Mononuclear cell (primary cell): ENCODE results near the gene RITA1. TPM values are rescaled to one million over a fixed set of nuclear protein-coding genes. Genes with fewer than 3 reads are reported as not detected.
A peak's percentile ranks its signal among the peaks of the same experiment; 100 is the strongest.
"Not testable (repeated sequence)": the region's sequence is repeated elsewhere in the genome, so short reads cannot be mapped to it uniquely, and the experiment has no call there.

ENCODE experiments used
- H3K27me3 ChIP-seq: 2 replicates; pipeline ENCODE4 v1.6.0; 2011; ENCODE audit warnings: low read length, control low read depth; ENCODE audit not compliant: insufficient read depth
- H3K4me1 ChIP-seq: 2 replicates; pipeline ENCODE4 v1.5.1; 2011; ENCODE audit warnings: mild to moderate bottlenecking, low read length, control low read depth; ENCODE audit not compliant: insufficient read depth
- H3K4me3 ChIP-seq: 2 replicates; pipeline ENCODE4 v1.5.1; 2011; ENCODE audit warnings: mild to moderate bottlenecking, low read length, moderate library complexity
- H3K9me3 ChIP-seq: 2 replicates; pipeline ENCODE4 v1.5.1; 2011; ENCODE audit warnings: low read depth, mild to moderate bottlenecking, control low read depth, low read length
- total RNA-seq: library from RNA; depleted of rRNA; stranded (reverse); fragments of >200 nt; gene quantifications from one replicate; pipeline ENCODE4 v1.2.3, GENCODE V29; 2012

RITA1 gene
- total RNA-seq: 3.3 TPM

GRCh38 chr12:113185180-113186032 is at the start of gene RITA1, which contains the start of gene DDX54:
Gene RITA1, plus strand, starts transcription at chr12:113185721. Its CDS starts 1,026 bp downstream, at chr12:113186747.
Gene DDX54, minus strand, starts transcription at chr12:113185478. Its CDS starts 27 bp downstream, at chr12:113185451.
- peak within 1 kb of the TSS; percentile 97 for H3K4me3 ChIP-seq
- H3K9me3 ChIP-seq: no peaks in the 10 kb centered on the region
- no peaks in the 10 kb centered on the region for H3K27me3 ChIP-seq
- peaks cover 39% of the 10 kb centered on the region for H3K4me1 ChIP-seq

DNA sequence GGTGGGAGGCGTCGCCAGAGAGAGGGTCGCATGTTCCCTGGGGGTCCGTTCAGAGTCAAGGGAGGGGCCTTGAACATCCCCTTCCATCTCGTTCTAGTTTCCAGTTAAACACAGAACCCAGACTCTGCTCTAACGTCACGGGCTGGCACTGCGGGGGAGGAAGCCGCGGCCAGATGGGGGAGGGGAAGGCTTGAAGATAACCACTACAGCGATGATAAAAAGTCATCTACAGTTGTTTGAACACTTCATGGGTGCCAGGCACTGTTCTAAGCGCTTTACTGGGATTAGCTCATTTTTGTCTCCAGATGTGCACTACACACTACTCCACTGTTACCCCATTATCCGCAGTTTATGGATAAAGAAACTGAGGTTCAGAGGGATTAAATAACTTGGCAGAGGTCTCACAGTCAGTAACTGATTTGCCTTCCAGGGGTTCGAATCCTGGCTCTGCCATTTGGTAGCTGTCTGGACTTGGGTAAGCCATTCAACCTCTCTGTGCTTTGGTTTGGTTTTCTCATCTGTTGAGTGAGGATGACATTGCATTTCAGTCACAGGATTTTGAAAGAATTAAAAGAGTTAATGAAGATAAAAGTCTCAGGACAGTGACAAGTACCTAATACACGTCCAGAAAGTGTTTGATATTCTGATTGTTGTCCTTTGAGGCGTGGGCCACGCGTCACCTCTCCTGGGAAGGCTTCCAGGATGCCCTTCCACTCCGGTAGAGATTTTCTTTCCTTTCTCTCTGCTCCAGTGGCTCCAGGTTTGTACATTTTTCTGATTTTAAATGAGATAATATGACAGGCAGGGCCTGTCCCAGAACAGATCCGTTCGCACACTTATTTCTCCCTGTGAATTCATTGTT is 49.2 kb upstream of the RITA1 start:
- H3K9me3 ChIP-seq: no peaks in the 10 kb centered on the region
- H3K4me3 ChIP-seq: no peak overlapping the region
- peaks cover 2% of the 10 kb centered on the region for H3K27me3 ChIP-seq
- peaks cover 14% of the 10 kb centered on the region for H3K4me1 ChIP-seq

DNA sequence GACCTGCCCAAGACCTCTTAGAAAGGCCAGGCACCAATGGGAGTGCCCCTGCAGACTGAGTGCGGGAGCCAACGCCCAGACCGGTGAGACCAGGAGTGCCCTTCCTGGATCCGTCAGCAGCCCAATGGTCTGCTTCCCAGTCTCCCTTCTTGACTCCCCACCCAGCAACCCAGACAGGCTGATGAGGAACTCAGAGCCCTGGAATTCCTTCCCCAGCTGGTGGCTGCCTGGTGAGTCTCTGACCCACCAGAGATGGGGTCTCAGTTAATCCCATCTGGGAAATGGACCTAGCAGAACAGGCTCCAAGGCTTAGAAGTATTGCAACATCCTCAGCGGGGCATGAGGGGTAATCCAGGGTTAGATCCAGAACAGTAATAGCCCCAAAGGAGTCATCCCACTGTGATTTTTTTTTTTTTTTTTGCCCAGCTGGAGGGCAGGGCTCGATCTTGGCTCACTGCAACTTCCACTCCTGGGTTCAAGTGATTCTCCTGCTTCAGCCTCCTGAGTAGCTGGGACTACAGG is 48.5 kb upstream of the RITA1 start:
- Histone ChIP-seq H3K4me1 (peaks cover 20% of the 10 kb centered on the region), H3K4me3 (no peak overlapping the region), H3K27me3 (peaks cover 2% of the 10 kb centered on the region), H3K9me3 (no peaks in the 10 kb centered on the region)

GRCh38 chr12:113137861-113138783 is 47.4 kb upstream of the RITA1 start:
- peaks cover 31% of the 10 kb centered on the region for H3K4me1 ChIP-seq
- H3K27me3 ChIP-seq: peaks cover 2% of the 10 kb centered on the region
- H3K9me3 ChIP-seq: no peaks in the 10 kb centered on the region
- H3K4me3 ChIP-seq: no peak overlapping the region

- Histone ChIP-seq H3K4me1 (peaks cover 38% of the 10 kb centered on the region), H3K27me3 (peaks cover 2% of the 10 kb centered on the region), H3K9me3 (no peaks in the 10 kb centered on the region), H3K4me3 (no peak overlapping the region)
Measured at GRCh38 chr12:113138826-113139225, 46.7 kb upstream of the RITA1 start.

- no peak overlapping the region for H3K4me3 ChIP-seq
- no peaks in the 10 kb centered on the region for H3K9me3 ChIP-seq
- H3K27me3 ChIP-seq: peaks cover 2% of the 10 kb centered on the region
- peaks cover 37% of the 10 kb centered on the region for H3K4me1 ChIP-seq
Measured at GRCh38 chr12:113140706-113141105, 44.8 kb upstream of the RITA1 start.

- not testable (repeated sequence) for H3K9me3 ChIP-seq, H3K4me3 ChIP-seq, H3K27me3 ChIP-seq
- H3K4me1 ChIP-seq: peaks cover 33% of the 10 kb centered on the region
Measured at GRCh38 chr12:113141716-113142115, 43.8 kb upstream of the RITA1 start.

- Histone ChIP-seq H3K27me3 (no peaks in the 10 kb centered on the region), H3K4me3 (no peak overlapping the region), H3K9me3 (no peaks in the 10 kb centered on the region), H3K4me1 (peaks cover 33% of the 10 kb centered on the region)
Measured at GRCh38 chr12:113142173-113142885, 43.2 kb upstream of the RITA1 start.

- Histone ChIP-seq H3K27me3 (no peaks in the 10 kb centered on the region), H3K9me3 (no peaks in the 10 kb centered on the region), H3K4me3 (no peak overlapping the region), H3K4me1 (peaks cover 33% of the 10 kb centered on the region)
Measured at GRCh38 chr12:113142886-113143332, 42.6 kb upstream of the RITA1 start.

GRCh38 chr12:113143959-113144358 is 41.6 kb upstream of the RITA1 start:
- Histone ChIP-seq H3K27me3 (no peaks in the 10 kb centered on the region), H3K4me3 (no peak overlapping the region), H3K4me1 (peaks cover 33% of the 10 kb centered on the region), H3K9me3 (no peaks in the 10 kb centered on the region)

GRCh38 chr12:113144806-113145205 is 40.7 kb upstream of the RITA1 start:
- H3K4me1 ChIP-seq: peaks cover 33% of the 10 kb centered on the region
- H3K4me3 ChIP-seq: no peak overlapping the region
- H3K27me3 ChIP-seq: no peaks in the 10 kb centered on the region
- H3K9me3 ChIP-seq: no peaks in the 10 kb centered on the region

DNA sequence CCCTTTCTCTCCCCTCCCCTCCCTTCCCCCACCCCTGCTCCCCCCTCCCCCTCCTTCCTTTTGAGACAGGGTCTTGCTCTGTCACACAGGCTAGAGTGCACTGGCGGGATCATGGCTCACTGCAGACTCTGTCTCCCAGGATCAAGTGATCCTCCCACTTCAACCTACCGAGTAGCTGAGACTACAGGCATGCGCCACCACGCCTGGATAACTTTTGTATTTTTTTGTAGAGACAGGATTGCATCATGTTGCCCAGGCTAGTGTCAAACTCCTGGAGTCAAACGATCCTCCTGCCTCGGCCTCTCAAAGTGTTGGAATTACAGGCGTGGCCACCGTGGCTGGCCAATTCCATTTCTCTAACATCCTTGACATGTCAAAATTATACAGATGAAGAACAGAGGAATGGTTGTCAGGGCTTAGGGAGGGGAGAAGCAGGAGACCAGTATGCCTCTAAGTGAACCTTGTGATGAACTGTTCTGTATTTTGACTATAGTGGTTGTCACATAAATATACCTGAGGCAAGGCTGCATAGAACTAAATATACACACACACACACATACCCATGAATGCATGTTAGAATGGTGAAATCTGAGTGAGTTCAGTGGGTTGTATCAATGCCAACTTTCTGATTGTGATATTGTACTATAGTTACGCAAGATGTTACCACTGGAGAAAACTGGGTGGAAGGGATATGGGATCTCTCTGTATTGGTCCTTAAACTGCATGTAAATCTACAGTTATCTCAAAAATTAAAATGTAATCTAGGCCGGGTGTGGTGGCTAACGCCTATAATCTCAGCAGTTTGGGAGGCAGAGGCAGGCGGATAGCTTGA is 39.6 kb upstream of the RITA1 start:
- no peaks in the 10 kb centered on the region for H3K9me3 ChIP-seq
- no peak overlapping the region for H3K4me3 ChIP-seq
- peaks cover 33% of the 10 kb centered on the region for H3K4me1 ChIP-seq
- no peaks in the 10 kb centered on the region for H3K27me3 ChIP-seq

- Histone ChIP-seq H3K4me3 (no peak overlapping the region), H3K9me3 (no peaks in the 10 kb centered on the region), H3K27me3 (peaks cover 4% of the 10 kb centered on the region)
Measured at GRCh38 chr12:113146999-113147398, 38.5 kb upstream of the RITA1 start.

More at GRCh38 chr12:113146999-113147398, 38.5 kb upstream of the RITA1 start:
- H3K4me1 ChIP-seq: peaks cover 27% of the 10 kb centered on the region
